Adrenal gland (tissue), 12 donors: ENCODE results near the gene ROR1. TPM values are rescaled to one million over a fixed set of nuclear protein-coding genes. Genes with fewer than 3 reads are reported as not detected.

Experiments used
- DNase-seq, 7 donors: peaks; one replicate each; pipeline ENCODE4 v3.0.0-alpha.2; 2019 to 2020
- H3K27ac ChIP-seq, 5 donors: fragments of 200-600 bp; sonication (generic) in 4 of 5; 1 replicate in 3 of 5; 2 replicates in 2 of 5; pipeline versions ENCODE4 v1.5.1 to v1.8.0; 2016 to 2020; ENCODE audit warnings: mild to moderate bottlenecking in 1 of 5
- H3K27me3 ChIP-seq: fragments of 200-600 bp; 2 replicates; pipeline ENCODE4 v1.8.0; 2021
- H3K36me3 ChIP-seq, 2 donors: fragments of 200-600 bp; replicated peaks in 1 of 2; 1 replicate in 1 of 2; 2 replicates in 1 of 2; pipeline versions ENCODE4 v1.5.1 to v1.8.0; 2018 to 2022
- H3K4me1 ChIP-seq, 2 donors: fragments of 200-600 bp; replicated peaks in 1 of 2; 1 replicate in 1 of 2; 2 replicates in 1 of 2; pipeline versions ENCODE4 v1.5.1 to v1.8.0; 2018 to 2021
- H3K4me3 ChIP-seq, 4 donors: fragments of 200-600 bp; sonication (generic) in 3 of 4; one replicate each; pipeline ENCODE4 v1.5.1; 2016 to 2018
- H3K9me3 ChIP-seq, 3 donors: fragments of 200-600 bp; sonication (generic) in 1 of 3; replicated peaks in 1 of 3; 1 replicate in 2 of 3; 2 replicates in 1 of 3; pipeline versions ENCODE4 v1.5.1 to v1.8.0; 2016 to 2021
- CTCF ChIP-seq, 6 experiments: fragments of 450-650 bp in 4 of 6; fragments of 200-600 bp in 2 of 6; sonication (generic) in 1 of 6; IDR thresholded peaks; 1 replicate in 5 of 6; 2 replicates in 1 of 6; pipeline versions ENCODE4 v1.5.1 to v1.8.0; 2016 to 2021; ENCODE audit warnings: antibody characterized with exemption in 6 of 6, mild to moderate bottlenecking in 2 of 6, moderate library complexity in 1 of 6
- POLR2A ChIP-seq, 2 donors: fragments of 450-650 bp; IDR thresholded peaks; one replicate each; pipeline ENCODE4 v1.6.1; 2017; ENCODE audit warnings: antibody characterized with exemption in 2 of 2, mild to moderate bottlenecking in 2 of 2, moderate library complexity in 1 of 2
- WGBS, 4 donors: extraction: QIAGEN DNeasy Blood & Tissue Kit in 2 of 4; methylation state at CpG; one replicate each; pipeline versions ENCODE4 v1.1.5 to v1.1.7; 2013 to 2017; 5-methylcytosine and 5-hydroxymethylcytosine counted together
- intact Hi-C, 2 donors: fragments of 100-400 bp; cut with DNase I; formaldehyde crosslinking; loops; one replicate each; pipeline versions ENCODE4 v1.14.1 to v1.15.0; 2022 to 2023
- polyA plus RNA-seq, 3 donors: library from polyadenylated mRNA; stranded (reverse); fragments of 200-250 nt in 2 of 3; fragments of 350-450 nt in 1 of 3; fragmentation: Illumina TruSeq in 1 of 3; extraction: RNeasy Lipid Tissue Mini Kit (QIAGEN cat#74804) in 1 of 3; gene quantifications; one replicate each; pipeline ENCODE4 v1.2.3, GENCODE V29; 2013 to 2014
- total RNA-seq, 9 donors: library from RNA; depleted of rRNA in 4 of 9; stranded (reverse); fragments of >200 nt in 4 of 9; fragments of 120-200 nt in 1 of 9; fragmentation: NEBNext Ultra II Directional in 1 of 9; extraction: Animal tissue kit (Norgen Biotek cat#: 25700) in 1 of 9; gene quantifications; one replicate each; pipeline versions ENCODE4 v1.1.0 to v1.2.4, GENCODE V29; 2013 to 2023
- donor health status: healthy with polysubstance abuse.
- donor health status: Bipolar disorder and iron deficiency.
- donor health status: DM: yes; HTN: yes; CAD: no.
- donor health status: DM: no; HTN: no; CAD: no.
- donor health status: DM: no; HTN: no; CAD: no.
- donor health status: DM: yes; HTN: yes; CAD: no.

ROR1 gene
- total and polyA plus RNA-seq, 12 donors, result 0.54 to 4.6 (median 2.6) TPM

- H3K36me3 ChIP-seq, result no peaks in the 10 kb centered on the region
- no peaks in the 10 kb centered on the region for H3K9me3 ChIP-seq
- 61 to 95% (median 77%) methylated on average over 3 of the region's 3 CpGs for WGBS, 4 donors
- DNase-seq, result no peak
- H3K27ac ChIP-seq, result no peak overlapping the region
- intact Hi-C loops, result no loop called here
- H3K4me3 ChIP-seq, result no peak overlapping the region
- TF ChIP-seq POLR2A (IDR thresholded peaks at IDR 0.05) (no peak), CTCF (IDR thresholded peaks at IDR 0.05) (no peak)
- H3K27me3 ChIP-seq, result no peaks in the 10 kb centered on the region
- H3K4me1 ChIP-seq, result no peaks in the 10 kb centered on the region
Measured at GRCh38 chr1:63886340-63886739, 112.5 kb downstream of the ROR1 start.

- H3K4me1 ChIP-seq, result no peaks in the 10 kb centered on the region
- 88 to 92% (median 91%) methylated on average over 2 of the region's 2 CpGs for WGBS, 4 donors
Measured at GRCh38 chr1:63887809-63888208, 114.0 kb downstream of the ROR1 start.

GRCh38 chr1:63888984-63889383, 115.2 kb downstream of the ROR1 start:
- no peak for TF ChIP-seq POLR2A (IDR thresholded peaks at IDR 0.05)
- TF ChIP-seq CTCF (IDR thresholded peaks at IDR 0.05), result no peak
- Histone ChIP-seq H3K9me3 (no peaks in the 10 kb centered on the region), H3K36me3 (no peaks in the 10 kb centered on the region), H3K27ac (no peak overlapping the region), H3K27me3 (no peaks in the 10 kb centered on the region), H3K4me1 (no peaks in the 10 kb centered on the region), H3K4me3 (no peak overlapping the region)
- WGBS, 4 donors, result 93 to 100% (median 99%) methylated on average over 1 of the region's 1 CpG
- no peak for DNase-seq
- intact Hi-C loops, result no loop called here

More at GRCh38 chr1:63887809-63888208, 114.0 kb downstream of the ROR1 start:
- Histone ChIP-seq H3K27me3 (no peaks in the 10 kb centered on the region), H3K36me3 (no peaks in the 10 kb centered on the region), H3K27ac (no peak overlapping the region), H3K4me3 (no peak overlapping the region), H3K9me3 (no peaks in the 10 kb centered on the region)
- TF ChIP-seq CTCF (IDR thresholded peaks at IDR 0.05) (no peak), POLR2A (IDR thresholded peaks at IDR 0.05) (no peak)
- no peak for DNase-seq
- intact Hi-C loops, result no loop called here

GRCh38 chr1:63890468-63890867, 116.7 kb downstream of the ROR1 start:
- Histone ChIP-seq H3K27ac (no peak overlapping the region), H3K9me3 (no peaks in the 10 kb centered on the region), H3K4me1 (no peaks in the 10 kb centered on the region), H3K27me3 (no peaks in the 10 kb centered on the region), H3K4me3 (no peak overlapping the region), H3K36me3 (no peaks in the 10 kb centered on the region)
- no peak for DNase-seq
- no peak for TF ChIP-seq POLR2A (IDR thresholded peaks at IDR 0.05)
- TF ChIP-seq CTCF (IDR thresholded peaks at IDR 0.05), result no peak
- intact Hi-C loops, result no loop called here
